GM19099 (cell line): ENCODE results near the gene IFITM5.

Experiments used
- POLR2A ChIP-seq: IDR thresholded peaks from 3 replicates; pipeline ENCODE4 v1.6.1; 2011; ENCODE audit warnings: low read depth; ENCODE audit not compliant: insufficient read length; ENCODE audit errors: extremely low read depth

The IFITM5 gene

GRCh38 chr11:307766-308708 lies 8.7 kb upstream of the IFITM5 start, which contains the start of gene IFITM2:
Gene IFITM2, plus strand, starts transcription at chr11:307816. Its CDS starts 377 bp downstream, at chr11:308193.
- TF ChIP-seq POLR2A, result peak; percentile 56

GRCh38 chr11:306645-307371 lies 7.5 kb upstream of the IFITM5 start:
- TF ChIP-seq POLR2A, result no peak

GRCh38 chr11:305844-306211 lies 6.5 kb upstream of the IFITM5 start:
- TF ChIP-seq POLR2A, result no peak

GRCh38 chr11:304915-305843 lies 5.9 kb upstream of the IFITM5 start:
- TF ChIP-seq POLR2A, result no peak

GRCh38 chr11:304061-304506 lies 4.8 kb upstream of the IFITM5 start:
- no peak for TF ChIP-seq POLR2A

- no peak for TF ChIP-seq POLR2A
These were observed 4.0 kb upstream of the IFITM5 start for GRCh38 chr11:303363-303762.

- TF ChIP-seq POLR2A, result no peak
These were observed 817 bp upstream of the IFITM5 start for GRCh38 chr11:299951-300735.

GRCh38 chr11:298406-299065 lies 790 bp downstream of the IFITM5 start:
- TF ChIP-seq POLR2A, result no peak

- no peak for TF ChIP-seq POLR2A
These were observed 1.5 kb downstream of the IFITM5 start for GRCh38 chr11:297586-298405.

GRCh38 chr11:297051-297585 lies 2.2 kb downstream of the IFITM5 start:
- TF ChIP-seq POLR2A, result no peak

- TF ChIP-seq POLR2A, result no peak
These were observed 2.9 kb downstream of the IFITM5 start for GRCh38 chr11:296171-297050.
